CD4-positive, alpha-beta T cell treated with Interleukin-4 for 4 hours (primary cell): ENCODE results near the gene CD300H.
"Not testable (repeated sequence)": the region's sequence is repeated elsewhere in the genome, so short reads cannot be mapped to it uniquely, and the experiment has no call there.

Source experiments
- DNase-seq: peaks from one replicate; pipeline ENCODE4 v3.0.0-alpha.2; 2020

Gene CD300H

DNA sequence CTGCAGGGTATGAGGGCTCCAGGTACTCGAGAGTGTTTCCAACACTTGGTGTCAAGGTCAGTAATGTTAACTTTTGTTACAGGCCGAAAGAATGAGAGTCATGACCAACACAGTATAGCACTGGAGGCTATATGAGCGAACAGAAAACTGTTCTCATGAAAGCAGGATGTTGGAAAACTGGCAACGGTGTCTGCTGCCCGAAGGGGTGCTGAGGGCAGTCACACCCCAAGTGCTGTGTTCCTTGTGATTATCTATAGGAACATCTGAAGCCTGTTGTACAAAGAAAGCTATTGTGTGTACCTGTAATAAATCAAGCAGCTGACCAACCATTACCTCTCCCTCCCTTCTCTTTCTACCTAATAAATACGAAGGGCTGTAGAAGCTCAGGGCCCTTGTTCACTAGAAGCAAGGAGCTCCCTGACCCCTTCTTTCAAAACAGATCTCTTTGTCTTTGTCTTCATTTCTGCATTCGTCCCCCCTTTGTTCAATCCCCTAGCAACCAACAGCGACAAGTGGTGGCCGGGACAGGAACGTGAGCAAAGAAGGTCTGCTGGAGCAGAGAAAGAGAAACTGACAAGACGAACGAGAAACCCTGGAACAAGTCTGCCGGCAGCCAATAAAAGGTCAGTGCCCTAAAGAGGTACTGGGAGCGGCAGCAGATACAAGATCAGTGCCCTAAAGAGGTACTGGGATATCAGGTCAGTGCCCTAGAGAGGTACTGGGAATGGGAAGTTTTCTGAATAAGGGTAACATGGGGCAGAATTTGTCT lies 17.2 kb upstream of the CD300H start:
- no peak for DNase-seq

DNA sequence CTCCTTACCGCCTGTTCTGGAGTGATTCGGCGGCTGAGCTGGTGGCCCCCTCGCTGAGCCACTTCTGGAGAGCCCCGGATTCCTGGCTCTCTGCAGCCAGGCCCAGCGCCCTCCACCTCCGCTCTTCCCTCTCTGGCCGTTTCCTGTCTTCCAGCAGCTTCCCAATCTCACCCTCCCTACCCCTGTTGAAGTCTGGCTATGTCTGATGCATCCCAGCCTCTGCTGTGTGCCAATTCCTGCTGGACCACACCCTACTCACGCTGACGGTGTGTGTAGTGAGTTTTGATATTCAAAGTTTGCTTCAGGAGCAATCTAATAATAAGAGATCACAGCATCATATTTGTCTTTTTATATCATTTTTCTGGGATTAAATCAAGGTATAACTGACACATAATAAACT lies 15.3 kb upstream of the CD300H start:
- no peak for DNase-seq

DNA sequence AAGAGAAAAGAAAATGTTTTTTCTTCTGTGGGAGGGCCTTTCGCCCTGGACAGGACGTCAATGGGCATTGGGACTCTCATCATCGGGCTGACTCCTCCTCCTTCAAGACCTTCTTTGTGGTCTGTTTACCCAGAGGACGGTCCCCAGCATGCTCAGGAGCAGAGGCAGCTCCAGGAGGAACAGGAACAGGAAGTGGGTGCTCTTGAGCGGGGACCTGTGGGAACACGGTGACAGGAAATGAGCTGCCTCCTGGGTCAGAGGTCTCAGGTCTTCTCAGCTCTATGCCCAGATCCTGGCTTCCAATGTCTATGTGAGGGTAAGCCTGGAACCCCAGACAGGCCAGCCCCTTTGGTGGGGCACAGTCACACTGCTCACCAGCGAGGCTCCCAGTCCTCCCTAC lies 12.6 kb upstream of the CD300H start:
- DNase-seq = no peak

DNA sequence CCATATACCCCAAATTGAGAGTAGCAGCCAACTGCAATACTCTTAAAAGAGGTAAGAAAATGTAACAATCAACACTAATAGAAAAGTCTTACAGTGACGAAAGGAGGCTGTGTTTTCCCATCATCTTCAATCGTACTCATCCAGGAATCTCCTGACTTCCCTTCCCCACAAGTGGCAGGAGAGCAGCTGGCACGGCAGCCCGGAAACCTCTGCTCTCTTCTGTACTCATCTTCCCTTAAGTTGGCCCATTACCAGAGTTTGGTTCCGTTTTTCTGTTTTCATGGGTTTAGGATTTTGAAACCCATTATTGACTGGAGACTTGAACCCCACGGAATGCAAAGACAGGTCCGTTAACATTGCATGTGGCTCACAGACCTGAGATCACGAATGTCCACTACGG lies 11.7 kb upstream of the CD300H start:
- DNase-seq = no peak

DNA sequence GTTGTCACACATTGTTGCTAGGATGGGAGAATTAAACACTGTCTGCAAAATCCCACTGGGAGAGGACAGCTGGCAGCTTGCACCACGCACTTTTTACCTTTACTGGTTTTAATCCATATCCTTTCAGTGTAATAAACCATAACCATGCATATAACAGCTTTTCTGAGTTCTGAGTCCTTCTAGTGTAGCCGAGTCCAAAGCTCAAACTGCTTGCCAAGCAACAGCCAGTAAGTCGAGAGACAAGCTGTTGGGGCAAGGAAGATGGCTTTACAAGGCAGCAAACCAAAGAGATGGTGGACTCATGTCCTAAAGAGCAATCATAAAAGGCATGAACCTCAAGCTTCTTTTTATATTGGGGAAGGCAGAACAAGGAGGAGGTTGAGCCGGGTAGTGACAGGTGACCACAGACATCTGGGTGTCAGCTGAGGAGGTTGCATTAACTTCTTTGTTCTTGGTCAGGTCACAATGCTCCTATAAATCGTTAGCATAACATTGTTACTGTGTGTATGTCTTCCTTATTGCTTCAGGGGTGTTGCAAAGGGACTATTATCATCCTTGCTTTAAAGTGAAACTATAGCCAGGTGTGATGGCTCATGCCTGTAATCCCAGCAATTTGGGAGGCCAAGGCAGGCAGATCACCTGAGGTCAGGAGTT lies 7.3 kb upstream of the CD300H start:
- no peak for DNase-seq

DNA sequence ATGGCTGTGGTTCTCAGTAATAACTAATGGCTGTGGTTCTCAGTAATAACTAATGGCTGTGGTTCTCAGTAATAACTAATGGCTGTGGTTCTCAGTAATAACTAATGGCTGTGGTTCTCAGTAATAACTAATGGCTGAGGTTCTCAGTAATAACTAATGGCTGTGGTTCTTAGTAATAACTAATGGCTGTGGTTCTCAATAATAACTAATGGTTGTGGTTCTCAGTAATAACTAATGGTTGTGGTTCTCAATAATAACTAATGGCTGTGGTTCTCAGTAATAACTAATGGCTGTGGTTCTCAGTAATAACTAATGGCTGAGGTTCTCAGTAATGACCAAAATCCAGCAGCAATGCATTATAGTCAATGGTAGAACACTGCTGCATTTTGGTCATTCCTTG lies 6.3 kb upstream of the CD300H start:
- DNase-seq = not testable (repeated sequence)

DNA sequence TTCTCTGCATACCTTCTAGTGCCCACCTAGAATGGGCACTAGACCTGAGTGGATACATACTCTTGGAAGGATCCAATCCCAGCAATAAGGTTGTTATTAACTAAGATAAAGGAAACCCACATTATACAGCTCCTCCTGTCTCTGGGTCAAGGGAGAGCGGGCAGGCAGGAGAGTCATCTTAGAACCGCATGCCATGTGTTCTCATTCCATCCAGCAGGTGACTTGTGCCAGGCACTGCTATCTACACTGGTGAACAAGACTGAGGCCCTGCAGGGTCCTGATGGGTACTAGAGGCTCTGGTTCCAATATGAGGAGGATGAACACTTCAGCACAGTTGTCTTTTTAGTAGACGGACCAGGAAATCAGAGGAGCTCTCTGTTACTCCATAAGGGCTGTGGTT lies 5.9 kb upstream of the CD300H start:
- no peak for DNase-seq

DNA sequence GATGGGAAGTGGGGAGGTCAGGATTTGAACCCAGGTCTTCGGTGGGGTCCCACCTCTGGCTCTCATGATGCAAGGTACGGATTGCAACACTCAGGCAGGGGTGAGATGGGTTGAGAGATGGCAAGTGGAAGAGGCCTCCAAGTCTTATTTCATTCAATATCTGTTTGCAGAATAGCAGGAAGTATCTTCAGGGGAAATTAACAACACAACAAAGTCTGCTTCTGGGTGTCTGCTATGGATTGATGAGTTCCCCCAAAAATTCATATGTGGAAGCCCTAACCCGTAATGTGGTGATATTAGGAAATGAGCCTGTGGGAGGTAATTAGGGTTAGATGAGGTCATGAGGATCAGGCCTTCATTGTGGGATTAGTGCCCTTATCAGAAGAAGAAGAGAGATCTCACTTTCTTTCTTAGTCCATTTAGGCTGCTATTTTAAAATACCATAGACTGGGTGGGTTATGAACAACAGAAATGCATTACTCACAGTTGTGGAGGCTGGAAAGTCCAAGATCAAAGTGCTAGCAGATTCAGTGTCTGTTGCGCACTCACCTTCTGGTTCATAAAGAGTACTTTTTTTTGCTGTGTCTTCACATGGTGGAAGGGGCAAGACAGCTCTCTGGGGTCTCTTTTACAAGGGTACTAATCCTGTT lies 4.4 kb upstream of the CD300H start:
- DNase-seq = no peak

DNA sequence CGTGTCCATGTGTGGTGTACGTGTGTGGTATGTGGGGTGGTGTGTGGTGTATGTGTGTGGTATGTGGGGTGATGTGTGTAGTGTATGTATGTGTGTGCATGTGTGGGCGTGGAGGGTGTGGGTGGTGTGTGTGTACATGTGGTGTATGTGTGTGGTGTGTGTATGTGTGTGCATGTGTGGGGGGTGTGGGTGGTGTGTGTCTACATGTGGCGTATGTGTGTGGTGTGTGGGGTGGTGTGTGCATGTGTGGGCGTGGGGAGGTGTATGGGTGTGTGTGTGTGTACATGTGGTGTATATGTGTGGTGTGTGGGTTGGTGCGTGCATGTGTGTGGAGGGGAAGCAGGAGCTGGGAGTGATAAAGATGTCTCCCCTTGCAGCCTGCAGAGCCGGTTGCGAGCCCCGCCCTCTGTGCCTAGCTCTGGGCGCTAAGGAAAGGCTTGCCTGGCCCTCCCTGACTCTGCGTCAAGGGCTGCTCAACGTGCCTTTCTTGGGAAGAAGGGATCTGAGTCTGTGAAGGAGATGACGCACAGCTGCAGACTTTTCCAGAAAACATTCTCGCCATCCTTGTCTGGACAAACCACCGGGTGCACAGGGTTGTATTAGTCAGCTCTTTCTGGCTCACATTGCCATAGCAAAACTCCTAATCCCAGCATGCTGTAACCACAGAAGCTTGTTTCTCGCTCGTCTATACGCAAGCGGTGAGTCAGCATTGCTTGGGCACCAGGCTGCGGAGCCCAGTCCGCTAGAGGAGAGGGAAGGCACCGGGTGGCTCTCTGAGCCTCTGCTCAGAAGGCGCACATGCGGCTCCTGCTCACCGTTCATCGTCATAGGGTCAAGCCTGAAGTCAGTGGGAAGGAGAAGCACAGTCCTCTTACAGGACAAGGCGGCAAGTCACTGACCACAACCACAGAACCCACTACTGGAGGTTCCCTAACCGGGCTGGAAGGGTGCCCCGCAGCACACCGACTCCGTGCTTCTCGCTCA lies 2.0 kb upstream of the CD300H start:
- no peak for DNase-seq

DNA sequence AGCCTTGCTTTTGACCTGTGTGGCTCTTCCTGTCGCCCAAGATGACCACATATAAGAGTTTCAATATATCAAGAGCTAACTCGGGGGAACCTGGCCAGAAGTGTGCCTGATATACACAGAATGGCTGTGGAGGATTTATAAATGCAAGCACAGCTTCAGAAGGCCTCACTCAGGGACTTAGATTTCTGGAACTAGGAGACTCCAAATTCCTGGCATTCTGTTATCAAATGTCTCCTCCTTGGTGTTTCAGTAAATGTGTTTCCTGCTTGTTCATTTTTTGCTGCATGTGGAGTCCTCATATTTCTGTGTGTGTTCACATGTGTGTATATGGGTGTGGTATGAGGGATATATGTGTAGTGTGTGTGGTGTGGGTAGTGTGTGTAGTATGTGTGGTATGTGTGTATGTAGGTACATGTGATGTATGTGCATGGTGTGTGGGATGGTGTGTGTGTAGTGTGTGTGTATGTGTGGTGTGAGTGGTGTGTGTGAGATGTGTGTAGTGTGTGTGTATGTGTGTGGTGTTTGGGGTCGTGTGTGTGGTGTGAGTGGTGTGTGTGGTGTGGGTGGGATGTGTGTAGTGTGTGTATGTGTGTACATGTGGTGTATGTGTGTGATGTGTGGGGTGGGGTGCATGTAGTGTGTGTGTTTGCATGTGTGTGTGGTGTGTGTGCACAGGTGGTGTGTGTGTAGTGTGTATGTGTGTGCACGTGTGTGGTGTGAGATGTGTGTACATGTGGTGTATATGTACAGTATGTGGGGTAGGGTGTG lies 981 bp upstream of the CD300H start:
- DNase-seq = no peak

DNA sequence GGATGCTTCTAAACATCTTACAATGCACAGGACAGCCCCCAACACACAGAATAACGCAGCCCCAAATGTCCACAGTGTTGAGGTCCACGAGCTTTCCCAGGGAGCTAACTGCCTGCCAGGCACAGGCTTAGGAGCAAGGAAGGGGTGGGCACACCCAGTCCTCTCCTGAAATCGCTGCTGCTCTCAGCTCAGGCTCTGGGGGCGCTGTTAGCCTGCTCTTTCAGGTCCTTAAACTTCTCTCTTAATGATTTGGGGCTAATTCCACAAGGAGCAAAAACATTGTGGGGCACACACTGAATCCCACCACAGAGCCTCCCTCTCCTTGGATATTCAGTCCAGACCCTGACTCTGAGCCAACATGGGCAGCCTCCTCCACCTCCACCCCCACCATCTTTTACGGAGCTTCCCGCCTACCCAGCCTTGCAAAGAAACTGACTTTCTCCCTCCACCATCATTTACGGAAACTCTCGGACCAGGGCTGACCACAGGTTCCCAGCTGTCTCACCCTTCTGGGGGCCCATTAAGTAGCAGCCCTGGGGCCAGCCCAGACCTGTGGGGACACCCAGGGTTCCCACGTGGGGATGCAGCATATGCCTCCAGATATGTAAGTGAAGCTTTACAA lies 1.1 kb downstream of the CD300H start:
- peak; percentile 20 for DNase-seq

DNA sequence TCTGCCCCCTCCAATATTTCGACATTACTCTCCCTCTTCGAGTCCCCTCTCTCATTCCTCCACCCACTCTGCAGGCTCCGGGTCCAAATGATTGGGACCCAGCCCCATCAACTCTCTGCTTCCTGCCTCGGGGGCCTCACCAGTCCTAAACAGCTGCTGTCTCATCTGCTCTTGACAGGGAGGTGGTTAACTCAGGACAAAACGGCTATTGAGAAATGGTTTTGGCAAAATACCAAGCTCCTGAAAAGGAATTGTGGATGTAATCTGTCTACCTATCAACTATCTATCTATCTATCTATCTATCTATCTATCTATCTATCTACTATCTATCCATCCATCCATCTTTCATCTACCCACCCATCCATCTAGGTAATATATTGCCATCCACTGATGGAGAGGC lies 2.2 kb downstream of the CD300H start:
- DNase-seq = no peak

DNA sequence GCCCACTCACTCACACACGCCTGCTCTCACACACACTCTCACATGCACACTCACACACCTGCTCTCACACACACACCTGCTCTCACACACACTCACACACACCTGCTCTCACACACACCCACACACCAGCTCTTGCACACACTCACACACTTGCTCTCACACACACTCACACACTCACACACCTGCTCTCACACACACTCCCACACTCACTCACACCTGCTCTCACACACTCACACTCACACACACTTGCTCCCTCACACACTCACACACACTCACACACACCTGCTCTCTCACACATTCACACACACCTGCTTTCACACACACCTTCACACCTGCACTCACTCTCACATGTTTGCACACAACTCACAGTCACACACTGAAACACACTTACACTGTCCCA lies 4.0 kb downstream of the CD300H start:
- no peak for DNase-seq

DNA sequence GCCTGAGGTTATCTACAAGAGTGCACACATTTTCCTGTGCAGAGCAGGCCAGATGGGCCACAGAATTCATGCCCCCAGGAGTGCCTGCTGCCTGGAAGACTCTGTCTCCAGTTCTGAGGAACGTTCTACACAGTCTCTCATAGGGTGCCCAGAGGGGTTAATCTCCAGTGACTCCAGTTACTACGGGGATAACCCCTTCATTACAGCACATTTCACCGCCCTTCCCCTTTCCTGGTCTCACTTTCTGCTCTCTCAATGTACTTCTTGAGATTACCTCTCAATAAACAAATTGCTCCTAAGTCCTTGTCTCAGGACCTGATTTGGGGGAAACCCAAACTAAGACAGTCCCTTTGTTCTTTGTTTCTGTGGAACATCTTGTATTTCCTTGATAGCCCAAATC lies 5.7 kb downstream of the CD300H start:
- DNase-seq = no peak

DNA sequence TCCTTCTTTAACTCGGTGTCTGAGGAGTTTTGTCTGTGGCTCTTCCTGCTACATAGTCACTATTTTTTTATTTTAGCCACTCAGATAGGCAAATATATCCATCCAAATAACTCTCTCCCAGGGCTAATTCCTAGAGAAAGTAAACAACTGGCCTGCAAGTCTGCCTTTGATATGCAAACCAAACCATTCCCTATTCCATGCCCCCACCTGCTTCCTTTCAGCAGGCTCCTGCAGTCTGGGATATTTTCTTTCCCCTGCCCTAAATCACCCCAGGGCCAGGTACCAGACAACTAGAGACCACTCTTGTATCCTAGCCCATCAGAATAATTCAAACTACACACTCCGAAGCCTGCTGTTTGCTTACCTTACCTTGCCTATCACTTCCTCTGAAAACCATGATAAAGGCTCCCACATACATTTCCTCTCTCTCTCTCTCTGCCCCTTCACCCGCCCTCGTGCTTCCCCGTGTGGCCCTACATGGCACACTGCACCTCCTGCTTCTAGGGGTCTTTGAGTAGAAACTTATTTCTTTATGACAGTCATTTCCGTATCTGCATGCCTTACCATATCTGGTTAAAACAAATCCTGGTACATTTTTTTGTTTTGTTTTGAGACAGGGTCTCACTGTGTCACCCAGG lies 8.3 kb downstream of the CD300H start:
- no peak for DNase-seq

DNA sequence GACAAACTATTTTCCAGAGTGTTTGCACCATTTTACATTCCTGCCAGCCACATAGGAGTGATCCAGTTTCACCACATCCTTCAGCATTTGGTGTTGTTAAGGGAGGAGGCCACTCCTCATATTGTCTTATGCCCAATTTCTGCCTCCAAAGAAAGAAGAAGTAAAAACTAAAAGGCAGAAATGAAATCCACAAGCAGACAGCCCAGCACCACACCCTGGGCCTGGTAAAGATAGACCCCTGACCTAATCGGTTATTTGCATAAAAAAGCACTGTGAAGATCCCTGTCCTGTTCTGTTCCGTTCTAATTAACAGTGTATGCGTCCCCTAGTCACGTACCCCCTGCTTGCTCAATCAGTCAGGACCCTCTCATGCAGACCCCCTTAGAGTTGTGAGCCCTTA lies 8.9 kb downstream of the CD300H start:
- not testable (repeated sequence) for DNase-seq

DNA sequence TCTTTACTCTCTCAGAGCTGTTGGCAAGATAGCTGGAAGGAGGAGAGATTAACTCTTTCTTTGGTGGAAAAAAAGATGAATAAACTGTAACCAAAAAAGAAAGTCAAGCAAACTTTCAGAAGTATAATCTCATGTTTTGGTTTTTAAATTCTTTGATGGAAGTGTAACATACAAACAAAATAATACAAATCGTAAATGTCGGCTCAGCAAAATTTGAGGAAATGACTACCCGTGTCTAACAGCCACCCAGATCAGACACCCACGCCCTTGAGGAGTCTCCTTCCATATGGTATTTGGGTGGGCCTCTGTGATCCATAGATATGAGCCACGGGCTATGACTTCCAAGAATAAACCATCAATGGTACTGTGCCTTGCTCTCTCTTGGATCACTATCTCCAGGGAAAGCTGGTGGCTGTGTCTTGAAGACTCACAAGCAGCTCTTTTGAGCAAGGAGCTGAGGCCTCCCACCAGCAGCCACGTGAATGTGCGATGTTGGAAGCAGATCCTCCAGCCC lies 11.8 kb downstream of the CD300H start:
- no peak for DNase-seq

DNA sequence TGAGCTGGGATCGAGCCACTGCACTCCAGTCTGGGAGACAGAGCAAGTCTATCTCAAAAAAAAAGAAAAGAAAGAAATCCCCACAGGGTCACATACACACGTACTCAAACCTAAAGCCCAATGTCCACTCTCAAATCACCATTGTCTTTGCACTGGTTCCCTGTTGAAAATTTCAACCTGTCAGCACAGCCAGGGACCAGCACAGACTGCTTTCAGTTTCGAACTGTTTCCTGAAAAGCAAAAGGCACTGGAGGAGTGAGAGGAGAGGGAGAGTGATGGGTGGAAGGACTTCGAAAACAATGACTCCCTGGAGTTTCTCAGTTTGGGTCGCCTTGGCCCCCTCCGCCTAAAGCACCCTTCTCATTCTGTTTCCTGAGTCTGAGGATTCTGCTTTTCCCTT lies 12.4 kb downstream of the CD300H start:
- DNase-seq = no peak

DNA sequence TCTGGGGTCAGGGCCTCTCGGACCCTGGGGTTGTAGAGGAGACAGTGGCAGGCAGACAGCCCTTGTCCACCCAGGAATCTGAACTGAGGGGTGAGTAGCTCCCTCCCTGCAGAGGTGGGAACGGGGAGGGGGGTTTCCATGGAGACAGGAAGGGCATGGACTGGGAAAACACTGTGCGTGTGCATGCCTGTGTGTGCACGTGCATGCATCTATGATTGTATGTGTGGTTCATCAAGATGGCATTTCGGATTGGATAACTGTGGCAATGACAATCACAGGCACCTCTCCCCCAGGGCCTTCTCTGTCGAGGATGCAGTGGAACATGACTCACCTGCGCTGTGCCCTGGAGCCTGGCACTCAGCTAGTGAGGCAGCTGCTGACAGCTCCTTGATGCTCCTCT lies 15.3 kb downstream of the CD300H start:
- no peak for DNase-seq

DNA sequence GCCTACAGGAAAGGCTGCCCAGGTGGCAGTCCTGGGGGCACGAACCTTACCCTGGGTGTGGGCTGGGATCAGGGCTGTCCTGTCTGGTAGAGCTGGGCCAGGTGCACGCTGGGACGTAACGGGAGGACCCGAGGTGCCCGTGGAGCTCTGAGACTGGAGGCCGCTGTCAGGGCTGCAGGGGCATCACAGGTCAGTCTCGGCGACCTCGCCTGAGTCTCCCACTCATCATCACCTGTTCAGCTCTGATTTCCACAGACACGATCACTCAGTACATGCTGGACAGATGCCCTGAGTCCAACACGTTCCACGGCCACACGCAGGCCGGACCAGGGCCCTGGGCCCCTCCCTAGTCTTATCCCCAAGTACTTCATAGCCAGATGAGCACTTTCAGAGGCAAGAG lies 16.7 kb downstream of the CD300H start:
- DNase-seq = no peak

DNA sequence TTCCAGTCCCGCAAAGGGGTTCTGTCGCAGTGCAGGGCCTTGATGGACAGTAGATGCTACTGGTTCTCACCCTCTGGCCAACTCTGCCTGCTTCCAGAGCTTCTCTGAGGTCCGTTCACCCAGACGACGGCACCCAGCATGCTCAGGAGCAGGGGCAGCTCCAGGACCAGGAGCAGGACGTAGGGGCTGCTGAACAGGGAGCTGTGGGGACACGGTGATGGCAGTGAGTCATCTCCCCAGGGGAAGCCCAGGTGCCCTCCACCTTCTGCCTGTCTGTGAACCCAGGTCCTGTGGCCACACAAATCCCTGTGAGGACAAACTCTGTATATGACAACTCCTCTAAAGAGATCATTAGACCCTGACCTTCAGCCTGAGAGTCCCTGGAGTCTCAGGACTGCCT lies 18.0 kb downstream of the CD300H start:
- no peak for DNase-seq
